SK-N-SH treated with all-trans-retinoic acid at 6 μM for 48 hours (cell line): ENCODE data around the gene CCR3.

Source experiments
- ATAC-seq: fragments of 200-7000 bp; cut with Tn5 transposase; 3 replicates; pipeline ENCODE4 v1.9.1; 2020; ENCODE audit warnings: mild to moderate bottlenecking, moderate library complexity
- ARNTL ChIP-seq: fragments of 450-650 bp; formaldehyde crosslinking; IDR thresholded peaks from 2 replicates; pipeline ENCODE4 v1.5.0; 2020; ENCODE audit warnings: low read depth, mild to moderate bottlenecking, moderate library complexity, borderline replicate concordance
- CREB5 ChIP-seq: fragments of 250-450 bp; sonication (Bioruptor Pico); IDR thresholded peaks from 2 replicates; pipeline ENCODE4 v1.5.1; 2020; ENCODE audit warnings: low read depth, mild to moderate bottlenecking, moderate library complexity
- CSDC2 ChIP-seq: fragments of 250-450 bp; sonication (Bioruptor Pico); IDR thresholded peaks from 2 replicates; pipeline ENCODE4 v1.5.0; 2020; ENCODE audit warnings: mild to moderate bottlenecking, moderate library complexity
- CSRNP3 ChIP-seq: fragments of 250-450 bp; sonication (Bioruptor Pico); IDR thresholded peaks from 2 replicates; pipeline ENCODE4 v1.5.1; 2021; ENCODE audit warnings: mild to moderate bottlenecking, moderate library complexity
- ESRRG ChIP-seq: fragments of 250-450 bp; sonication (Bioruptor Pico); IDR thresholded peaks from 2 replicates; pipeline ENCODE4 v1.6.1; 2021; ENCODE audit warnings: mild to moderate bottlenecking
- GLIS3 ChIP-seq: fragments of 250-450 bp; sonication (Bioruptor Pico); IDR thresholded peaks from 2 replicates; pipeline ENCODE4 v1.5.0; 2020; ENCODE audit warnings: mild to moderate bottlenecking, moderate library complexity
- ISL1 ChIP-seq: fragments of 250-450 bp; sonication (Bioruptor Pico); IDR thresholded peaks from 2 replicates; pipeline ENCODE4 v2.1.2; 2022; ENCODE audit warnings: mild to moderate bottlenecking, moderate library complexity
- OSR1 ChIP-seq: fragments of 250-450 bp; sonication (Bioruptor Pico); IDR thresholded peaks from 2 replicates; pipeline ENCODE4 v1.8.0; 2022; ENCODE audit warnings: moderate library complexity, mild to moderate bottlenecking, inconsistent platforms
- PATZ1 ChIP-seq: fragments of 250-450 bp; sonication (Bioruptor Pico); IDR thresholded peaks from 2 replicates; pipeline ENCODE4 v1.8.0; 2020; ENCODE audit warnings: mild to moderate bottlenecking, moderate library complexity, borderline replicate concordance
- RARB ChIP-seq: fragments of 250-450 bp; sonication (Bioruptor Pico); IDR thresholded peaks from 2 replicates; pipeline ENCODE4 v1.8.0; 2021; ENCODE audit warnings: mild to moderate bottlenecking, moderate library complexity
- SNAI2 ChIP-seq: fragments of 250-450 bp; sonication (Bioruptor Pico); IDR thresholded peaks from 2 replicates; pipeline ENCODE4 v1.5.0; 2020; ENCODE audit warnings: mild to moderate bottlenecking, moderate library complexity
- TCF4 ChIP-seq: fragments of 250-450 bp; sonication (Bioruptor Pico); IDR thresholded peaks from 2 replicates; pipeline ENCODE4 v1.8.0; 2021; ENCODE audit warnings: mild to moderate bottlenecking, moderate library complexity, borderline replicate concordance
- TOX ChIP-seq: fragments of 250-450 bp; sonication (Bioruptor Pico); IDR thresholded peaks from 2 replicates; pipeline ENCODE4 v1.8.0; 2021; ENCODE audit warnings: mild to moderate bottlenecking, moderate library complexity, borderline replicate concordance
- TSHZ2 ChIP-seq: fragments of 250-450 bp; sonication (Bioruptor Pico); IDR thresholded peaks from 2 replicates; pipeline ENCODE4 v1.5.0; 2020; ENCODE audit warnings: mild to moderate bottlenecking, moderate library complexity
- ZC3H10 ChIP-seq: fragments of 250-450 bp; sonication (Bioruptor Pico); IDR thresholded peaks from 2 replicates; pipeline ENCODE4 v1.5.1; 2021; ENCODE audit warnings: mild to moderate bottlenecking, moderate library complexity
- ZFP3 ChIP-seq: fragments of 250-450 bp; sonication (Bioruptor Pico); IDR thresholded peaks from 2 replicates; pipeline ENCODE4 v1.5.0; 2020; ENCODE audit warnings: mild to moderate bottlenecking, moderate library complexity
- ZFP30 ChIP-seq: fragments of 450-650 bp; formaldehyde crosslinking; IDR thresholded peaks from 2 replicates; pipeline ENCODE4 v1.5.0; 2022; ENCODE audit warnings: mild to moderate bottlenecking, moderate library complexity
- ZNF565 ChIP-seq: fragments of 450-650 bp; formaldehyde crosslinking; conservative IDR thresholded peaks from 2 replicates; pipeline ENCODE4 v1.5.0; 2020; ENCODE audit warnings: low read depth, mild to moderate bottlenecking, moderate library complexity
- ZNF70 ChIP-seq: fragments of 450-650 bp; formaldehyde crosslinking; IDR thresholded peaks from 2 replicates; pipeline ENCODE4 v1.5.0; 2020; ENCODE audit warnings: mild to moderate bottlenecking, moderate library complexity
- ZNF8 ChIP-seq: fragments of 450-650 bp; formaldehyde crosslinking; IDR thresholded peaks from 2 replicates; pipeline ENCODE4 v1.5.0; 2020; ENCODE audit warnings: mild to moderate bottlenecking, moderate library complexity

The CCR3 gene

GRCh38 chr3:46293991-46294833, 52.0 kb downstream of the CCR3 start:
- no peak for ATAC-seq
- TF ChIP-seq CSRNP3 (CRISPR knock-in tag) (no peak), ZNF565 (CRISPR knock-in tag) (no peak), PATZ1 (no peak), ZC3H10 (CRISPR knock-in tag) (no peak), ISL1 (CRISPR knock-in tag) (no peak), GLIS3 (CRISPR knock-in tag) (no peak), ZNF8 (CRISPR knock-in tag) (no peak), ARNTL (CRISPR knock-in tag) (no peak), CSDC2 (CRISPR knock-in tag) (no peak), SNAI2 (CRISPR knock-in tag) (no peak), TOX (CRISPR knock-in tag) (no peak), ZFP30 (CRISPR knock-in tag) (no peak), TSHZ2 (no peak), OSR1 (CRISPR knock-in tag) (no peak), CREB5 (CRISPR knock-in tag) (no peak), ESRRG (no peak), ZNF70 (CRISPR knock-in tag) (no peak)

- no peak for ATAC-seq
- TF ChIP-seq GLIS3 (CRISPR knock-in tag) = no peak
- TF ChIP-seq TCF4 (CRISPR knock-in tag) = no peak
- TF ChIP-seq CREB5 (CRISPR knock-in tag) = no peak
- no peak for TF ChIP-seq ZFP30 (CRISPR knock-in tag)
Measured at GRCh38 chr3:46296826-46297225, 54.6 kb downstream of the CCR3 start.

GRCh38 chr3:46297658-46298423, 55.6 kb downstream of the CCR3 start:
- no peak for ATAC-seq
- no peak for TF ChIP-seq GLIS3 (CRISPR knock-in tag)
- TF ChIP-seq TSHZ2 = no peak
- no peak for TF ChIP-seq CSRNP3 (CRISPR knock-in tag)
- no peak for TF ChIP-seq TOX (CRISPR knock-in tag)
- TF ChIP-seq ZNF70 (CRISPR knock-in tag) = no peak
- no peak for TF ChIP-seq RARB (CRISPR knock-in tag)
- no peak for TF ChIP-seq TCF4 (CRISPR knock-in tag)
- TF ChIP-seq ZFP30 (CRISPR knock-in tag) = no peak
- TF ChIP-seq ZFP3 (CRISPR knock-in tag) = no peak
- TF ChIP-seq ISL1 (CRISPR knock-in tag) = no peak
- TF ChIP-seq ZC3H10 (CRISPR knock-in tag) = no peak
- no peak for TF ChIP-seq CSDC2 (CRISPR knock-in tag)
- TF ChIP-seq CREB5 (CRISPR knock-in tag) = no peak
- TF ChIP-seq, all 23 proteins: peak for 0
